IPS-18c (cell line): ENCODE data around the gene KCNMA1.

Source experiments
- H3K4me3 ChIP-seq: 2 replicates; pipeline ENCODE4 v1.7.0; 2013; ENCODE audit warnings: low read depth, mild to moderate bottlenecking, low read length, moderate library complexity; ENCODE audit not compliant: insufficient read depth
- H3K9me3 ChIP-seq: one replicate; pipeline ENCODE4 v1.6.1; 2013; ENCODE audit warnings: mild to moderate bottlenecking, low read length, moderate library complexity; ENCODE audit not compliant: control insufficient read depth, insufficient read depth

Gene KCNMA1

GRCh38 chr10:77004917-77005564 is 632.6 kb downstream of the KCNMA1 start:
- H3K9me3 ChIP-seq: no peaks in the 10 kb centered on the region
- H3K4me3 ChIP-seq: no peak overlapping the region

GRCh38 chr10:77002872-77003271 is 634.7 kb downstream of the KCNMA1 start:
- H3K4me3 ChIP-seq: no peak overlapping the region

GRCh38 chr10:77001206-77001605 is 636.4 kb downstream of the KCNMA1 start:
- no peak overlapping the region for H3K4me3 ChIP-seq
- H3K9me3 ChIP-seq: no peaks in the 10 kb centered on the region

More at GRCh38 chr10:77002872-77003271, 634.7 kb downstream of the KCNMA1 start:
- no peaks in the 10 kb centered on the region for H3K9me3 ChIP-seq

- H3K9me3 ChIP-seq: no peaks in the 10 kb centered on the region
- no peak overlapping the region for H3K4me3 ChIP-seq
Observed at GRCh38 chr10:76998451-76998850, 639.2 kb downstream of the KCNMA1 start.

- no peaks in the 10 kb centered on the region for H3K9me3 ChIP-seq
- H3K4me3 ChIP-seq: no peak overlapping the region
Observed at GRCh38 chr10:76997631-76998030, 640.0 kb downstream of the KCNMA1 start.

- Histone ChIP-seq H3K9me3 (no peaks in the 10 kb centered on the region), H3K4me3 (no peak overlapping the region)
Observed at GRCh38 chr10:76995023-76995422, 642.6 kb downstream of the KCNMA1 start.

- no peak overlapping the region for H3K4me3 ChIP-seq
- no peaks in the 10 kb centered on the region for H3K9me3 ChIP-seq
Observed at GRCh38 chr10:76993213-76993612, 644.4 kb downstream of the KCNMA1 start.

- Histone ChIP-seq H3K9me3 (no peaks in the 10 kb centered on the region), H3K4me3 (no peak overlapping the region)
Observed at GRCh38 chr10:76992467-76992866, 645.1 kb downstream of the KCNMA1 start.

GRCh38 chr10:76991621-76992020 is 646.0 kb downstream of the KCNMA1 start:
- Histone ChIP-seq H3K4me3 (no peak overlapping the region), H3K9me3 (no peaks in the 10 kb centered on the region)

- H3K4me3 ChIP-seq: no peak overlapping the region
- no peaks in the 10 kb centered on the region for H3K9me3 ChIP-seq
Observed at GRCh38 chr10:76990561-76990960, 647.0 kb downstream of the KCNMA1 start.

- H3K9me3 ChIP-seq: no peaks in the 10 kb centered on the region
- no peak overlapping the region for H3K4me3 ChIP-seq
Observed at GRCh38 chr10:76984559-76985443, 652.8 kb downstream of the KCNMA1 start.

- Histone ChIP-seq H3K9me3 (no peaks in the 10 kb centered on the region), H3K4me3 (no peak overlapping the region)
Observed at GRCh38 chr10:76983624-76984023, 654.0 kb downstream of the KCNMA1 start.

- H3K9me3 ChIP-seq: no peaks in the 10 kb centered on the region
Observed at GRCh38 chr10:76982671-76983070, 654.9 kb downstream of the KCNMA1 start.

GRCh38 chr10:76981251-76981650 is 656.4 kb downstream of the KCNMA1 start:
- Histone ChIP-seq H3K4me3 (no peak overlapping the region), H3K9me3 (no peaks in the 10 kb centered on the region)

More at GRCh38 chr10:76982671-76983070, 654.9 kb downstream of the KCNMA1 start:
- no peak overlapping the region for H3K4me3 ChIP-seq

- no peak overlapping the region for H3K4me3 ChIP-seq
- no peaks in the 10 kb centered on the region for H3K9me3 ChIP-seq
Observed at GRCh38 chr10:76977901-76978300, 659.7 kb downstream of the KCNMA1 start.

GRCh38 chr10:76977046-76977445 is 660.6 kb downstream of the KCNMA1 start:
- Histone ChIP-seq H3K4me3 (no peak overlapping the region), H3K9me3 (no peaks in the 10 kb centered on the region)

- Histone ChIP-seq H3K4me3 (no peak overlapping the region), H3K9me3 (no peaks in the 10 kb centered on the region)
Observed at GRCh38 chr10:76976142-76976541, 661.5 kb downstream of the KCNMA1 start.

GRCh38 chr10:76975126-76975525 is 662.5 kb downstream of the KCNMA1 start:
- Histone ChIP-seq H3K4me3 (no peak overlapping the region), H3K9me3 (no peaks in the 10 kb centered on the region)
